Loucy (cell line): ENCODE data around the gene GNG8.

Experiments used
- H2AFZ ChIP-seq: fragments of 200-600 bp; sonication (generic); 2 replicates; pipeline ENCODE4 v1.6.0; 2016; ENCODE audit warnings: antibody characterized with exemption, mild to moderate bottlenecking, low read length, moderate library complexity
- H3F3A ChIP-seq: fragments of 200-600 bp; 2 replicates; pipeline ENCODE4 v1.6.0; 2016; ENCODE audit warnings: antibody characterized with exemption, low read depth, mild to moderate bottlenecking
- H3K27me3 ChIP-seq: fragments of 200-600 bp; sonication (generic); 2 replicates; pipeline ENCODE4 v1.6.1; 2014; ENCODE audit warnings: low read length, mild to moderate bottlenecking; ENCODE audit not compliant: insufficient read depth, poor library complexity, severe bottlenecking
- H3K36me3 ChIP-seq: fragments of 200-600 bp; sonication (generic); 2 replicates; pipeline ENCODE4 v1.6.1; 2016; ENCODE audit warnings: low read length; ENCODE audit not compliant: insufficient read depth
- H3K4me1 ChIP-seq: fragments of 200-600 bp; sonication (generic); 2 replicates; pipeline ENCODE4 v1.5.1; 2014; ENCODE audit warnings: low read length, mild to moderate bottlenecking; ENCODE audit not compliant: insufficient read depth, poor library complexity, severe bottlenecking
- H3K4me2 ChIP-seq: fragments of 200-600 bp; sonication (generic); 2 replicates; pipeline ENCODE4 v1.6.0; 2014; ENCODE audit warnings: antibody characterized with exemption, low read length, low read depth, mild to moderate bottlenecking; ENCODE audit not compliant: poor library complexity, severe bottlenecking
- H3K4me3 ChIP-seq: fragments of 200-600 bp; sonication (generic); 2 replicates; pipeline ENCODE4 v1.5.1; 2014; ENCODE audit warnings: low read length, mild to moderate bottlenecking, mixed read lengths; ENCODE audit not compliant: poor library complexity, severe bottlenecking
- H3K79me2 ChIP-seq: fragments of 200-600 bp; sonication (generic); 2 replicates; pipeline ENCODE4 v1.6.1; 2014; ENCODE audit warnings: low read length; ENCODE audit not compliant: insufficient read depth
- H3K9ac ChIP-seq: fragments of 200-600 bp; sonication (generic); 2 replicates; pipeline ENCODE4 v1.6.0; 2014; ENCODE audit warnings: mild to moderate bottlenecking, low read depth, low read length, moderate library complexity; ENCODE audit not compliant: poor library complexity, severe bottlenecking
- H3K9me2 ChIP-seq: fragments of 200-600 bp; sonication (generic); replicated peaks from 2 replicates; pipeline ENCODE4 v1.6.1; 2016; ENCODE audit warnings: low read depth, low read length, mixed read lengths
- H3K9me3 ChIP-seq: fragments of 200-600 bp; sonication (generic); 2 replicates; pipeline ENCODE4 v1.6.1; 2014; ENCODE audit warnings: mild to moderate bottlenecking, antibody characterized with exemption, low read length, low read depth; ENCODE audit not compliant: insufficient read depth
- H4K20me1 ChIP-seq: fragments of 200-600 bp; sonication (generic); 2 replicates; pipeline ENCODE4 v1.6.0; 2014; ENCODE audit warnings: antibody characterized with exemption, low read length, mild to moderate bottlenecking; ENCODE audit not compliant: insufficient read depth, poor library complexity, severe bottlenecking
- EZH2phosphoT487 ChIP-seq: fragments of 200-600 bp; IDR thresholded peaks from 2 replicates; pipeline ENCODE4 v1.6.1; 2018; ENCODE audit warnings: antibody characterized with exemption, mild to moderate bottlenecking, moderate library complexity, borderline replicate concordance
- TF ChIP-seq, protein P1 (sequence below): fragments of 200-600 bp; sonication (generic); conservative IDR thresholded peaks from 2 replicates; pipeline ENCODE4 v1.5.1; 2014; ENCODE audit warnings: mild to moderate bottlenecking, antibody characterized with exemption, low read length

GNG8 gene

DNA sequence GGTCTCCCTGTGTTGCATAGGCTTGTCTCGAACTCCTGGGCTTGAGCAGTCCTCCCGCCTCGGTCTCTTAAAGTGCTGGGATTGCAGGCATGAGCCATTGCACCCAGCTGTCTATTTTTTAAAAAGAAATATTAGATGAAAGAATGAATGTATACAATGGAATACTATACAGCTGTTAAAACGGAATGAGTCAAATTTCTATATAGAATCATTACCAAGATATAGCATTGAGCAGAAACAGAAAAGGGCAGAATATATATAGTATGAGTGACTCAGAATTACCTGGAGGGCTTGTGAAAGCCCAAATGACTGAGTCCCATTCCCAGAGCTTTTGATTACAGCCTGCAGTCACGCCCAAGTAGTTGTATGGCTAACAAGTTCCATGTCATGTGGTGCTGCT is 20.5 kb upstream of the GNG8 start:
- Histone ChIP-seq H3K4me3 (no peak overlapping the region), H2AFZ (no peak overlapping the region), H3K4me1 (peaks cover 19% of the 10 kb centered on the region), H3K9me3 (no peaks in the 10 kb centered on the region), H3F3A (0 out of 2 replicates have a peak, but pooled peaks cover under 1% of the 10 kb centered on the region), H3K36me3 (no peaks in the 10 kb centered on the region), H4K20me1 (no peaks in the 10 kb centered on the region), H3K4me2 (no peak overlapping the region), H3K27me3 (no peaks in the 10 kb centered on the region), H3K9ac (no peak overlapping the region), H3K79me2 (no peaks in the 10 kb centered on the region), H3K9me2 (no peaks in the 10 kb centered on the region)
- TF ChIP-seq, protein P1, sequence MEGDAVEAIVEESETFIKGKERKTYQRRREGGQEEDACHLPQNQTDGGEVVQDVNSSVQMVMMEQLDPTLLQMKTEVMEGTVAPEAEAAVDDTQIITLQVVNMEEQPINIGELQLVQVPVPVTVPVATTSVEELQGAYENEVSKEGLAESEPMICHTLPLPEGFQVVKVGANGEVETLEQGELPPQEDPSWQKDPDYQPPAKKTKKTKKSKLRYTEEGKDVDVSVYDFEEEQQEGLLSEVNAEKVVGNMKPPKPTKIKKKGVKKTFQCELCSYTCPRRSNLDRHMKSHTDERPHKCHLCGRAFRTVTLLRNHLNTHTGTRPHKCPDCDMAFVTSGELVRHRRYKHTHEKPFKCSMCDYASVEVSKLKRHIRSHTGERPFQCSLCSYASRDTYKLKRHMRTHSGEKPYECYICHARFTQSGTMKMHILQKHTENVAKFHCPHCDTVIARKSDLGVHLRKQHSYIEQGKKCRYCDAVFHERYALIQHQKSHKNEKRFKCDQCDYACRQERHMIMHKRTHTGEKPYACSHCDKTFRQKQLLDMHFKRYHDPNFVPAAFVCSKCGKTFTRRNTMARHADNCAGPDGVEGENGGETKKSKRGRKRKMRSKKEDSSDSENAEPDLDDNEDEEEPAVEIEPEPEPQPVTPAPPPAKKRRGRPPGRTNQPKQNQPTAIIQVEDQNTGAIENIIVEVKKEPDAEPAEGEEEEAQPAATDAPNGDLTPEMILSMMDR, result no peak
- no peak for TF ChIP-seq EZH2phosphoT487

DNA sequence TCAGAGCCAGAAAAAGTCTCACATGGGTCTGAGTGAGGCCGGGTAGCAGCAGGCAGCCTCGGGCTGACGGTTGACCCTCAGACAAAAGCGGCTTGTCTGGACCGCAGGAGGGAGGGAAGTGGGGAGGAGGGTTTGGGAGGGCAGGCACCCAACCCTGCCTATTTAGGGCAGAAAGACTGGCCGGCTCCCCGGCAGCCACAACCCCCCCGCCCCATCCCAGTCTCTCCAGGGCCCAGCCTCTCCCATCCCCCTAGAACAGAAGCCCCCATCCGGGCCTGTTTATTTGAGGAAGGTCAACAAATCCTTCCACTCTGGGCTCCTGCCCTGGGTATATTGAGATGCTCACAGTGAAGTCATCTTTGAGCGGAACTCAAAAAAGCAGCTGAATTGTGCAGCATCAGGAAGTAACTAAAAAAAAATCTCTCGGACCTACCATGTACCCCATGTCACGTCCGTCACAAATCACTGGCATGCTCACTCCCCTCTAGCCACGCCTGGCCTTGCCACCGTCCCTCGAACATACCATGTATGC is 18.7 kb upstream of the GNG8 start:
- no peak overlapping the region for H3K9ac ChIP-seq
- no peaks in the 10 kb centered on the region for H3K79me2 ChIP-seq
- no peaks in the 10 kb centered on the region for H3F3A ChIP-seq
- H3K27me3 ChIP-seq, result no peaks in the 10 kb centered on the region
- TF ChIP-seq, protein P1, result no peak
- TF ChIP-seq EZH2phosphoT487, result no peak
- H3K4me3 ChIP-seq, result no peak overlapping the region
- no peaks in the 10 kb centered on the region for H4K20me1 ChIP-seq
- no peaks in the 10 kb centered on the region for H3K36me3 ChIP-seq
- H3K4me2 ChIP-seq, result no peak overlapping the region
- H3K9me3 ChIP-seq, result no peaks in the 10 kb centered on the region
- H3K4me1 ChIP-seq, result peaks cover 7% of the 10 kb centered on the region
- H2AFZ ChIP-seq, result no peak overlapping the region
- H3K9me2 ChIP-seq, result no peaks in the 10 kb centered on the region

DNA sequence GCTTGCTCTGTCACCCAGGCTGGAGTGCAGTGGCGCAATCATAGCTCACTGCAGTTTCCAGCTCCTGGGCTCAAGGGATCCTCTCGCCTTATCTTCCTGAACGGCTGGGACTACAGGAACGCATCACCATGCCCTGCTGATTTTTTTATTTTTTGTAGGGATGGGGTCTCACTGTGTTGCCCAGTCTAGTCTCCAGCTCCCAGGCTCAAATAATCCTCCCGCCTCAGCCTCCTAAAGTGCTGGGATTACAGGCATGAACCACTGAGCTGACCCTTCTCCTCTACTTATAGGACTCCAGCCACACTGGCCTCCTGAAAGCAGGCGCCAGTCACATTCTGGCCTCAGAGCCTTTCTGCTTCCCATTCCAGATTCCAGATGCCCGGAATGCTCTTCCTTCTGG is 14.4 kb upstream of the GNG8 start:
- no peaks in the 10 kb centered on the region for H3K4me1 ChIP-seq
- H3K4me2 ChIP-seq, result no peak overlapping the region
- H2AFZ ChIP-seq, result no peak overlapping the region
- no peak overlapping the region for H3K9ac ChIP-seq
- no peaks in the 10 kb centered on the region for H3K79me2 ChIP-seq
- no peaks in the 10 kb centered on the region for H3K36me3 ChIP-seq
- no peaks in the 10 kb centered on the region for H4K20me1 ChIP-seq
- no peak for TF ChIP-seq EZH2phosphoT487
- TF ChIP-seq, protein P1, result no peak
- H3K4me3 ChIP-seq, result no peak overlapping the region
- H3K27me3 ChIP-seq, result no peaks in the 10 kb centered on the region
- no peaks in the 10 kb centered on the region for H3K9me3 ChIP-seq
- no peaks in the 10 kb centered on the region for H3F3A ChIP-seq
- no peaks in the 10 kb centered on the region for H3K9me2 ChIP-seq
